Measurements from ENCODE around the gene POMT2.
"Not testable (repeated sequence)": the region's sequence is repeated elsewhere in the genome, so short reads cannot be mapped to it uniquely, and the experiment has no call there.

POMT2 gene

GRCh38 chr14:77301103-77301502, 19.6 kb downstream of the POMT2 start:
- DNase-seq (ENCODE audit: low spot score) = peak; percentile 30

DNA sequence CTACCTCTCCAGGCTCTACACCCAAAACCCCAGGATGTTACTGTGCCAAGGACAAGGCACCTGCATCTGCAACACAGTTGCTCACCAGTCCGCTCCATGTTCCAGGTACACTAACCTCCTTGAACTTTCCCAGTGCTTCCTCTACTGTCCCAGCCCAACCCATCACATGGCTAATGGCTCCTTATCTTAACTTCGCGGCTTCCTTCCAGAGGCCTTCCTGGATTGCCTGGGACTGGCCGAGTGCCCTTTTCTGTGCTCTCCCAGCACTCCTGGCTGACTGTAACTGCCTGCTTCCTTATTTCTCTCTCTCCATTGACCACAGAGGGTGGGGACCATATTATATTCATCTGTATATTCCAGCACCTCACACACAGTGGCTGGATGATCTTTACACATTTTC, 20.9 kb downstream of the POMT2 start:
- no peak for DNase-seq (ENCODE audit: low spot score)

GRCh38 chr14:77296906-77297305, 23.8 kb downstream of the POMT2 start:
- DNase-seq (ENCODE audit: low spot score) = no peak

- DNase-seq (ENCODE audit: low spot score) = no peak
Measured at GRCh38 chr14:77296155-77296554, 24.5 kb downstream of the POMT2 start.

DNA sequence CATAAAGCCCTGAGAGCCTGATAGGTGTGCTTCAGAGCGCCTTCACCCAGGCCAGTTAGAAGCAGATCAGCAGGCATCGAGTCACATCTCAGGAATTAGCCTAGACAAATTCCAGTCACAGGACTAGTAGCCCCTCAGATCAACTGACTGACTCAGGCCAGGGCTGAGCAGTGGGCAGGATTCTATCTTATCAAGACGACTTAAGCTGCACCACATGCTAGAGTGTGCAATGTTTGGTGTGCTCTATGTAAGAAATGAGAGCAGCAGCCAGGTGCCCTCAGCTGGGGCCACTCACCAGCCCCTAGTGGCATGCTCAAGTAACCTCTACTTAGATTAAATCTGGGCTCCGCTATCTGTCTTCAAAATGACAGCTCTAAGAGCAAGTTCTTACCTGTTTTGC, 30.0 kb downstream of the POMT2 start:
- no peak for DNase-seq (ENCODE audit: low spot score)

GRCh38 chr14:77286576-77286975, 34.1 kb downstream of the POMT2 start:
- DNase-seq (ENCODE audit: low spot score) = no peak

DNA sequence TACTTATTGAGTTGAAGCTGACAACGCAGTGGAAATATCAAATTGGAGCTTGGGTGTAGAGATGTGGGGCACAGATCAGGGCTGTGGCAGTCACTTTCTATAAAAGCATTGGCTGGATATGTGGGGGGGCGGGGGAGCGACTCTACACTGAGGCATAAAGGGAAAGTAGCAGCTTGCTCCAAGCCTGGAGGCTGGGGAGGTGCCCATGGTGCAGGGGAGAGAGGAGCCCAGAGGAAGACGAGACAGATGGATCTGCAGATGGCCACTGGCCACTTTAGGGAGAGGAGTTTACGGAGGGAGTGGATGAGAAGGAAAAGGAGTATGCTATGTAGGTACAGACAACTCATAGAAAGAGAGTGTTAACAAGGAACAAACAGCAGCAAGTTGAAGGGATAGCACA, 36.2 kb downstream of the POMT2 start:
- DNase-seq (ENCODE audit: low spot score) = no peak

GRCh38 chr14:77284066-77284465, 36.6 kb downstream of the POMT2 start:
- DNase-seq (ENCODE audit: low spot score) = no peak

DNA sequence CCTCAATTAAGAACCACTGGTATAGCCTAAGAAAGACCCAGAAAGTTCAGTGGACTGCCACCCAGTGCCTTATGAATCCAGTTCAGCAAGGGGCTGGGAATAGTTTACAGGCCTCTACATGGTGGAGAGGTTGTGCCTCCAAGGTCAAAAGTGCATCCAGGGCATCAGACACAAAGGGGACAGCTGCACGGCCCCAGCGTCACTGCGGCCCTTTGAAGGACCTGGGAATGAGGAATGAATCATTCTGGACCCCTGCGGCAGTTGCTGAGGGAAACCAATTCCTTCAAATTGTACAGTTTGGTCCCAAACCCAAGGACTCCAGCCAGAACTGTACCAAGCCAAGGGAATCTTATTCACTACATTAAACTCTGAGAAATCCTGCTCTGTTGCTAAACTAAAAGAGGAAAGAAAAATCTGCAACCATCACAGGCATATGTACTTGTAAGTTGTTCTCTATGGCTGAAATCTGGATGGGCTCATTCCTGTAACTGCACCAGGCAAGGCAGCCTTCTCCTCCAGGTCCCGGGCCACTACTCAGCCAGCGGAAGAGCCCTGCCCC, 38.8 kb downstream of the POMT2 start:
- no peak for DNase-seq (ENCODE audit: low spot score)

DNA sequence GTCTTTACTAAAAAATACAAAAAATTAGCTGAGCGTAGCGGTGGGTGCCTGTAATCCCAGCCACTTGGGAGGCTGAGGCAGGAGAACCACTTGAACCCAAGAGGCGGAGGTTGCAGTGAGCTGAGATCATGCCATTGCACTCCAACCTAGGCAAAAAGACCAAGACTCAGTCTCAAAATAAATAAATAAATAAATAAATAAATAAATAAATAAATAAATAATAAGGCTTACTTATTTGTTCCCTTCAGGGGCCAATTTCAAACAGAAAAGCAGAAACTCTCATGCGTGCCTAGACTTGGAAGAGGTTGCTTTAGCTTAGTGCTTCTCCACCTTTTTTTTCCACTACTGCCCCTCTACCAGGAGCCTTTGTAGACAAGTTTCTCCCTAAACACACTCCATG, 39.8 kb downstream of the POMT2 start:
- DNase-seq (ENCODE audit: low spot score) = not testable (repeated sequence)

GRCh38 chr14:77279719-77280118, 41.0 kb downstream of the POMT2 start:
- no peak for DNase-seq (ENCODE audit: low spot score)

DNA sequence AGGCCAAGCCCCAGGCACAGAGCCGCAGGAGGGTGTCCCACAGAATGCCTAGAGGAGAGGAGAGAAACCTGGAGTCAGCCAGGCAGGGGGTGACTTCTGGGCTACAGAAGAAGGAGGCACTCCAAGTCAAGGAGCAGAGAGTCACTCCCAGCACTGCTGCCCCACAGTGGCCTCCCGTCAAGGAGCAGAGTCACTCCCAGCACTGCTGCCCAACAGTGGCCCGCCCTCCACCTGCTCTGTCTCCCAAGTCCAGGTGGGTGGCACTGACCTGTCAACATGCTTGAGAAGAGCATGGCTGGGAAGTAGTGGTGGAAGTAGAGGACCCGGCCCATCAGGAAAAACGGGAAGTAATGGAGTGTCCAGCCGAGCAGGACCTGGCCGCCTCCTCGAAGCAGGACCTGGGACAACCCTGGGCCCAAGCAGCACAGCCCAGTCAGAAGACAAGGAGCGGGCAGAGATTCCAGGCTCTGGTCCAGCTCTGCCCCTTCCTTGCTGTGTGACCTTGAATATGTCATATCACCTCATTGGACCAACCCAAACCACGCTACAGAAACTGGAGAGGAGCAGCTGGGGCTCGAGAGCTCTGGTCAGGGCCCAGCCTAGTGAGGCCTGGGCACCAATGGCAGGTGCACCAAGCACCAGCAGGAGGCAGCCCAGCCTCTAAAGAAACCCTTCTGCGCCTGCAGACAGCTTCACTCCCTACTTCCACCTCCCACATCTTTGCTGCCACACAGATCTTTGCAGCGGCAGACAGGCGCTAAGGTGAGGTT, 42.0 kb downstream of the POMT2 start:
- DNase-seq (ENCODE audit: low spot score) = no peak

DNA sequence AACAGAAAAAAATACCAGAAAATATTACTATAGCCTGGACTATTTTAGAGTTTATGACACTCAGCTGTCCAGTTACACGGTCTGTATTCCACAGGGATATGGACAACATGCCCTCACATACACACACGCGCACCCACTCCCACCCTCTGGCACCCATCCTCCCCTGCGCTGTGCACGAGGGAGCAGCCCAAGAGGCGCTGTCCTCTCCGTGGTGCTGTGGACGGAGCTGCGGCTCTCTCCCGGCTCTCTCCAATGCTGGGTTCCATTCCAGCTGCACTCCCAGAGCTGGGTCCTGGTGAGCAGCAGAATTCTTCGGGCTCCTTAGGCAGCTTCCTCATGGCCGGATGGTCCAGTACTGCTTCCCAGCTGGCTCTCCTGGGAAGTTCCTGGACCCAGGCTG, 43.7 kb downstream of the POMT2 start:
- no peak for DNase-seq (ENCODE audit: low spot score)

DNA sequence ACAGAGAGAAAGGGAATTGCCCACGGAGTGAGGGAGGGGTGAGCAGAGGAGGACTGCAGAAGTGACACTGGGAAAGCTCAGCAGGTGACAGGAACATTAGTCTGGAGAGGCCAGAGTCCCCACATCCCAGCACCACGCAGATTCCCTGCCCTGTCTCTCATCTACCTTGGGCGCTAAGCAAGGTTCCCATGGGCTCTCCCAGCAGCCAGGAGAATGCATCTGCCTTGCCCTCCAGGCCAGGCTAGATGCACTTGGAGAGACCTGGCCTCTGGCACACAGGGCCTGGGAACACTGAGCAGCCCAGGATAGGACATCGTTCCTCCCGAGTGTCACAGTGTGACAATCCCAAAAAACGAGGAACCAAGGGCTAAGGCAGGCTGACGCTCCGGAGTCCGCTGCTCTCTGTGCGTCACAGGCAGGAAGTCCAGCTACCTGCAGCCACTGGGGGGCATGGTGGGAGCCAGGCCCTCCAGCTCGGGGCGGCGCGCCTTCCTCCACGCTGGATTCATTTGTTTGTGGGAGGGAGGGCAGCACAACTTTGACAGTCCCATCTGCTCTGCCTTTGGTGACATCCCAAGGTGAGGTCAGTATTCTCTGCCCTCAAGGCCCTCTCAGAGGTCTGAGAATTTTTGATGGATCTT, 44.3 kb downstream of the POMT2 start:
- DNase-seq (ENCODE audit: low spot score) = no peak

DNA sequence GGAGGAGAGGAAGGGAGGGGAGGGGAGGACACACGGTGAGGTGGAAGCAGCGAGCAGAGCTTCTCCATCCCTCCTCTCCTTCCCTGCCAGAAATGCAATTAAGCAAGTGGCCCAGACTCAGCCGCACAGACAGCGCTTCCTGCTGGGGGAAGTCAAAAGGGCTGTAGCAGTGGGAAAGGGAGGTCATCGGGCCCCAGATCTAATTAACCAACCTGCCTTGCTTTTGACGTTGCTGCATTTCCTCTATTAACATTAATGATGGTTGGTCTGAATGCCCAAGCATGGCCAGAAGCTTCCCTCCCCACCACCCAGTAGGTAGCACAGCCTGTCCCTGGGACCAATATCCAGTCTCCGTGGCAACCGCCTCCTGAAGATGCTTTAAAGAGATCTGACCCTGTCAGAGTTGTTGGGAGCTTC, 45.1 kb downstream of the POMT2 start:
- no peak for DNase-seq (ENCODE audit: low spot score)

GRCh38 chr14:77275041-77275580, 45.6 kb downstream of the POMT2 start:
- no peak for DNase-seq (ENCODE audit: low spot score)

- DNase-seq (ENCODE audit: low spot score) = no peak
Measured at GRCh38 chr14:77273796-77274195, 46.9 kb downstream of the POMT2 start.

GRCh38 chr14:77272261-77272660, 48.4 kb downstream of the POMT2 start:
- DNase-seq (ENCODE audit: low spot score) = no peak

- DNase-seq (ENCODE audit: low spot score) = no peak
Measured at GRCh38 chr14:77271113-77271710, 49.5 kb downstream of the POMT2 start, which contains the start of gene NGB. NGB (minus strand) TSS chr14:77271206; CDS start chr14:77270937, 269 bp downstream.

DNA sequence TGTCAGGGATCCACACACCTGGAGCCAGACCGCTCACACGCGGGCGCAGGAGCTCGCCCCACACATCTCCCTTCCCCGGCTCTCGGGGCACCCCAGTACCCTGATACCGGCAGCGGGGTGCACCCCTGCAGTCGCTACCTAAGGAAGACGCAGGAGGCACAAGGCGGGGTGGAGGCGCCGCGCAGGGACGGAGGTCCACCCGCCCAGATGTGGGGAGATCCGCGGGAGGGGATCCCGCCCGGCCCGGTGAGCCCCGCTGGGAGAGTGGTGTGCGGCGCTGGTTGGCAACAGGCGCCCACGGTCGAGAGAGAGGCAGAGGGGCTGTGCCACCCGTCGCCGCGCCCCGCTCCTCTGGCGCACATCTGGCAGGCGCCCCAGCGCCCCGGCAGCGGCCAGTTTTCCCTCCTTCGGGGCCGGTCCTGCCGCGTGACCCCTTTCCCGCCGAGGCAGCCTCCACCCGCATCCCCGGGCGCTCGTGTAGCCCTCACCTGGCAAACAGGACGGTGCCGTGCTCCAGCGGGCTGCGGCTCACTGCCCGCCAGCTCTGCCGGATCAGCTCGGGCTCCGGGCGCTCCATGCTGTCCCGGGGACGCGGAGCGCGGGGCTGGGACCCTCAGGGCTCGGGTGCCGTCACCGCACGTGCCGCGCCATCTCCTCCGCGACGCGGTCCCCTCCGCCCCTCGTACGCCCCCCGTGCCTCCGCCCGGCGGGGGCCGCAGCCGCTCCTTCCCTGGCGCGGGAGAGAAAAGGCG, 50.1 kb downstream of the POMT2 start:
- DNase-seq (ENCODE audit: low spot score) = no peak

DNA sequence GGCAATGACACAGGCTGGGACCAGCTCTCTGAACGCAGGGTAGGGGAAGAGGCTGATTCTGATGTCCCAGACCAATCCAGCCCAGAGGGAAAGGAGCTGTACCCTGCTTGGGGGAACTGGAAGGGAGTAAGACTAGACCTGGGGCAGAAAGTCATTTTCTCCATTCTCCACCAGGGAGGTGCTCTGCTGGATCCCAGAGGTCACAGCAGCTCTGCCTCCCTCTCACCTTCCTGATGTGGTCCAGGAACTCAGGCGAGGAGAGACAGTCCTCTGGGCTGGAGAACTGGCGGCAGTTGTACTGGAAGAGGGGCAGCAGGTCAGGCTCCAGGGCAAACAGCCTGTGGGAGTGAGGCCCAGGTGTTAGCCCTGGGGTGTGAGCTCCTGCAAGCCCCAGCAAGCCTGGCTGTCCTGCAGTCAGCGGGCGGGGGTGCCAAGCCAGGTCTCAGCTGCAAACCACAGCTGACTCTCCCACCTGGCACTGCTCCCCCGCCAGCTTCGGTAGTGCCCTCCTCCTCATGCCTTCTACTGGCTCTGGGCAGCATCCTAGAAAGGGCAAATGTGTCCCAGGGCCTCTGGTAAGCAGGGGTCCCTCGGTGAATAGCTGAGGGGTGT, 51.6 kb downstream of the POMT2 start:
- no peak for DNase-seq (ENCODE audit: low spot score)

Measured in CD4-positive, alpha-beta T cell treated with Interleukin-6 at 100 ng/mL for 8 hours (primary cell).